ENCODE results near the gene FAM186B. TPM values are rescaled to one million over a fixed set of nuclear protein-coding genes. Genes with fewer than 3 reads are reported as not detected.

The FAM186B gene
- polyA plus RNA-seq, 1 of the 3 experiments (the other 2 are of a cell fraction) = 0.16 TPM

GRCh38 chr12:49554266-49554665 is 51.2 kb downstream of the FAM186B start:
- ChIA-PET CTCF (interaction anchor here (0.6 to 9.9 kb wide), 18 partner anchors 10 to 212 kb away, joined by 3 to 76 read pairs (median 5); partner anchors contain the start of gene DNAJC22), POLR2A (interaction anchor here (1.0 to 2.5 kb wide), 4 partner anchors 9 to 187 kb away, joined by 3 to 9 read pairs (median 4); partner anchors contain the start of genes MCRS1 and SPATS2)
- peaks cover 0 to 17% of the 10 kb centered on the region in 2 experiments for H3K36me3 ChIP-seq (replicated peaks in 1 of 2; ENCODE audit: control insufficient read depth in 1 of 2, insufficient read depth in 2 of 2, low read length in 1 of 2)
- H3K27ac ChIP-seq (ENCODE audit: low read depth in 2 of 2, low read length in 1 of 2) = no peak overlapping the region
- H3K4me1 ChIP-seq (ENCODE audit: control insufficient read depth in 1 of 2, insufficient read depth in 2 of 2, low read depth in 1 of 2, low read length in 1 of 2) = no peaks in the 10 kb centered on the region; a peak in 1 of 4 replicates
- no peaks in the 10 kb centered on the region for H3K9me3 ChIP-seq
- WGBS (ENCODE audit: low lambda C conversion rate) = 93% methylated on average over 13 of the region's 15 CpGs
- no peaks in the 10 kb centered on the region for H4K20me1 ChIP-seq (ENCODE audit: insufficient read depth)
- peak; percentile 21 for DNase-seq
- H3K9ac ChIP-seq = no peak overlapping the region
- H2AFZ ChIP-seq (ENCODE audit: low read depth) = no peak overlapping the region
- no peaks in the 10 kb centered on the region for H3K9me2 ChIP-seq
- H3K27me3 ChIP-seq (ENCODE audit: insufficient read depth) = no peaks in the 10 kb centered on the region
- TF ChIP-seq CHD2 (IDR thresholded peaks at IDR 0.05; ENCODE audit: low read length, partially characterized antibody) = no peak
- TF ChIP-seq RCOR1 (IDR thresholded peaks at IDR 0.05; ENCODE audit: low read length) = no peak
- TF ChIP-seq FOXJ3 (CRISPR knock-in tag; IDR thresholded peaks at IDR 0.05) = no peak
- TF ChIP-seq RAD21 (IDR thresholded peaks at IDR 0.05; ENCODE audit: low read length) = no peak
- TF ChIP-seq RFX5 (IDR thresholded peaks at IDR 0.05; ENCODE audit: low read length) = no peak
- TF ChIP-seq USF1 (IDR thresholded peaks at IDR 0.05; ENCODE audit: borderline replicate concordance, low read depth) = no peak
- TF ChIP-seq USF2 (IDR thresholded peaks at IDR 0.05; ENCODE audit: borderline replicate concordance, low read depth, low read length) = no peak
- H3K4me3 ChIP-seq (ENCODE audit: low read depth in 2 of 2, low read length in 1 of 2) = no peak overlapping the region
- H3F3A ChIP-seq (replicated peaks; ENCODE audit: insufficient read depth) = peaks cover 5% of the 10 kb centered on the region
- H3K4me2 ChIP-seq = no peak overlapping the region
- H3K79me2 ChIP-seq (ENCODE audit: insufficient read depth) = no peaks in the 10 kb centered on the region

GRCh38 chr12:49553512-49554088 is 51.8 kb downstream of the FAM186B start:
- peaks cover 0 to 10% of the 10 kb centered on the region in 2 experiments for H3K36me3 ChIP-seq (replicated peaks in 1 of 2; ENCODE audit: control insufficient read depth in 1 of 2, insufficient read depth in 2 of 2, low read length in 1 of 2)
- DNase-seq = peak; percentile 73
- WGBS (ENCODE audit: low lambda C conversion rate) = 25% methylated on average over 1 of the region's 2 CpGs
- no peak overlapping the region for H2AFZ ChIP-seq (ENCODE audit: low read depth)
- no peaks in the 10 kb centered on the region for H4K20me1 ChIP-seq (ENCODE audit: insufficient read depth)
- CTCF ChIA-PET = interaction anchor here (0.6 to 9.9 kb wide), 20 partner anchors 9 to 211 kb away, joined by 3 to 76 read pairs (median 4); partner anchors contain the start of gene DNAJC22
- H3K4me3 ChIP-seq (ENCODE audit: low read depth in 2 of 2, low read length in 1 of 2) = no peak overlapping the region
- H3K27ac ChIP-seq (ENCODE audit: low read depth in 2 of 2, low read length in 1 of 2) = no peak overlapping the region
- H3K9me2 ChIP-seq = no peaks in the 10 kb centered on the region
- H3K79me2 ChIP-seq (ENCODE audit: insufficient read depth) = no peaks in the 10 kb centered on the region
- H3K27me3 ChIP-seq (ENCODE audit: insufficient read depth) = no peaks in the 10 kb centered on the region
- no peaks in the 10 kb centered on the region for H3K9me3 ChIP-seq
- POLR2A ChIA-PET = interaction anchor here (0.7 to 2.5 kb wide), 5 partner anchors 8 to 187 kb away, joined by 3 to 9 read pairs (median 3); partner anchors contain the start of genes MCRS1 and SPATS2
- H3K9ac ChIP-seq = no peak overlapping the region
- peaks cover 5% of the 10 kb centered on the region for H3F3A ChIP-seq (replicated peaks; ENCODE audit: insufficient read depth)
- no peaks in the 10 kb centered on the region; a peak in 1 of 4 replicates for H3K4me1 ChIP-seq (ENCODE audit: control insufficient read depth in 1 of 2, insufficient read depth in 2 of 2, low read depth in 1 of 2, low read length in 1 of 2)
- H3K4me2 ChIP-seq = no peak overlapping the region
- TF ChIP-seq ZBTB33 (IDR thresholded peaks at IDR 0.05; ENCODE audit: borderline replicate concordance, low read depth) (no peak), FOXJ3 (CRISPR knock-in tag; IDR thresholded peaks at IDR 0.05) (no peak), PBX3 (IDR thresholded peaks at IDR 0.05) (no peak), GATA2 (CRISPR knock-in tag; IDR thresholded peaks at IDR 0.05) (no peak), IRF3 (IDR thresholded peaks at IDR 0.05; ENCODE audit: low read depth, low read length) (no peak), TEAD4 (IDR thresholded peaks at IDR 0.05; ENCODE audit: borderline replicate concordance, insufficient read depth) (no peak), MAX (IDR thresholded peaks at IDR 0.05; ENCODE audit: low read depth) (no peak), SIN3A (IDR thresholded peaks at IDR 0.05; ENCODE audit: borderline replicate concordance, low read depth, low read length) (no peak), CHD2 (IDR thresholded peaks at IDR 0.05; ENCODE audit: low read length, partially characterized antibody) (no peak), RAD21 (IDR thresholded peaks at IDR 0.05; ENCODE audit: low read length) (peak; percentile 66), SMC3 (IDR thresholded peaks at IDR 0.05; ENCODE audit: low read depth, low read length) (peak; percentile 44), YY1 (IDR thresholded peaks at IDR 0.05; ENCODE audit: low read depth) (no peak), JUND (IDR thresholded peaks at IDR 0.05) (no peak), GABPA (IDR thresholded peaks at IDR 0.05; ENCODE audit: low read depth) (no peak), NRF1 (IDR thresholded peaks at IDR 0.05; ENCODE audit: low read depth, low read length) (no peak), USF2 (IDR thresholded peaks at IDR 0.05; ENCODE audit: borderline replicate concordance, low read depth, low read length) (no peak)
